ENCODE results near the gene FNBP1L.

GRCh38 chr1:93504247-93505033 lies 56.5 kb downstream of the FNBP1L start:
- TF ChIP-seq CTCF (IDR thresholded peaks at IDR 0.05; ENCODE audit: low read length) (no peak), EZH2 (optimal IDR thresholded peaks at IDR 0.05; ENCODE audit: low read depth, low read length) (no peak)

All from MM.1S (cell line).